Stimulated activated CD4-positive, alpha-beta T cell treated with anti-CD3 and anti-CD28 coated beads, Interleukin-1b, Interleukin-23, amount 100 ng/mL, for 48 hours (primary cell): ENCODE results near the gene CENATAC.
A peak's percentile ranks its signal among the peaks of the same experiment; 100 is the strongest.
"Not testable (repeated sequence)": the region's sequence is repeated elsewhere in the genome, so short reads cannot be mapped to it uniquely, and the experiment has no call there.

Source experiments
- DNase-seq: peaks from one replicate; pipeline ENCODE4 v3.0.0-alpha.2; 2020

The CENATAC gene

DNA sequence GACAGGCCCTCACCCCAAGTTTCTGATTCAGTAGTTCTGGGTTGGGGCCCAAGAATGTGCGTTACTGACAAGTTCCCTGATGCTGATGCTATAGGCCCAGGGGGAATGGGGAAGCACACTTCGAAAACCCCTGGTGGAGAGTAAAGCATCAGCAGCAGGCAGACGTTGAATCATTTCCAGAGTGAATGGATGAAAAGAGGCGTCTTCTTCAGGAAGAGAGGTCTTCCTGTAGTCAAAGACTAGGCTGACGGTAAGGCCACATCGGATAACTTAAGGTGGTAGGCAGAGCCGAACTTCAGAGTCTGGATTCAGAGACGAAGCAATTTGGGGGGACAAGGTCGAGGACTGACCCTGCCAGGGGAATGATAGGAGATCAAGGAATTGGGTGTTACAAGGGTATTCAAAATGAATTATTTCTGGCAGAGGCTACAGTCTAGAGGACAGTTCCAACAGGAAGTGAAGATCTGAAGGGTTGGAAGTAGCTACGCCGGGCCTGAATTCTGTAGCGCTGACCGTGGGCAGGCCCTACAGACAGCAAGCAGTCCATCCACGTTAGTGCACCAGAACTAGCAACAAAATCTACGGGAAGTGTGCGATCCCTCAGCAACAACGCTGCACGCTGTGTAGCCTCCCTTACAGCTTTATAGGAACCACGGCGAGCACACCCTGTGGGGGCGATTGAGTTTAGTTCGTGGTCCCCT is 862 bp upstream of the CENATAC start:
- DNase-seq: peak; percentile 67

DNA sequence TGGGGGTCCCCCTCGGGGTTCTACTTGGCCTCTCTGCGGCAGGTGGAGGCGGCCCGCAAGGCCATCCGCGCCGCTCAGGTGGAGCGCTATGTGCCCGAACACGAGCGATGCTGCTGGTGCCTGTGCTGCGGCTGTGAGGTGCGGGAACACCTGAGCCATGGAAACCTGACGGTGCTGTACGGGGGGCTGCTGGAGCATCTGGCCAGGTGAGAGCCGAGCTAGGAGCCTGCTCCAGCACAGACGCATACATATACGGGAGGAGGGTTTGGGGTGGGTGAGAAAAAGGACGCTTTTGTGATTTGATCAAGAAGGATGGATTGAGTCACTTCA is 415 bp downstream of the CENATAC start:
- no peak for DNase-seq

DNA sequence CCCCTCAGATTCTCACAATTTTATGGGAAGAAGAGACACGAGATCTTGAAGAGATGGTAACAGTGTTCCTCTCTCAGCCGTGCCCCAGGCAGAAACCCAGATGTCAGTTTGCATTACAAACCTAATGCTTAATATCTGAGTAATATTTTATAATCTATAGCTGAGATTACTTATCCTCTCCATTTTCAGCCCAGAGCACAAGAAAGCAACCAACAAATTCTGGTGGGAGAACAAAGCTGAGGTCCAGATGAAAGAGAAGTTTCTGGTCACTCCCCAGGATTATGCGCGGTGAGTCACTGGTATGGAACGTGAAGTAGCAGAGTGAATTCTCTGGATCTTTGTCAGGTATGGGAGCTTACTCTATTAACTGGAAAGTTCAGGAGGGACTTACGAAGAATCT is 884 bp downstream of the CENATAC start:
- no peak for DNase-seq

GRCh38 chr11:119000906-119001305 is 3.0 kb downstream of the CENATAC start:
- no peak for DNase-seq

DNA sequence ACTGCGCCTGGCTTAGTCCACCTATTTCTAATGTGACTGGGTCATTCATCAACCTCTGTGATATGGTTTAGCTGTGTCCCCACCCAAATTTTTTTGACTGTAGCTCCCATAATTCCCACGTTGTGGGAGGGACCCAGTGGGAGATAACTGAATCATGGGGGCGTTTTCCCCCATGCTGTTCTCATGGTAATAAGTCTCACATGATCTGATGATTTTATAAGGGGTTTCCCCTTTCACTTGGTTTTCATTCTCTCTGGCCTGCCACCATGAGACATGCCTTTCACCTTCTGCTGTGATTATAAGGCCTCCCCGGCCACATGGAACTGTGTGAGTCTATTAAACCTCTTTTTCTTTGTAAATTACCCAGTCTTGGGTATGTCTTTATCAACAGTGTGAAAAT is 8.7 kb downstream of the CENATAC start:
- DNase-seq: no peak

DNA sequence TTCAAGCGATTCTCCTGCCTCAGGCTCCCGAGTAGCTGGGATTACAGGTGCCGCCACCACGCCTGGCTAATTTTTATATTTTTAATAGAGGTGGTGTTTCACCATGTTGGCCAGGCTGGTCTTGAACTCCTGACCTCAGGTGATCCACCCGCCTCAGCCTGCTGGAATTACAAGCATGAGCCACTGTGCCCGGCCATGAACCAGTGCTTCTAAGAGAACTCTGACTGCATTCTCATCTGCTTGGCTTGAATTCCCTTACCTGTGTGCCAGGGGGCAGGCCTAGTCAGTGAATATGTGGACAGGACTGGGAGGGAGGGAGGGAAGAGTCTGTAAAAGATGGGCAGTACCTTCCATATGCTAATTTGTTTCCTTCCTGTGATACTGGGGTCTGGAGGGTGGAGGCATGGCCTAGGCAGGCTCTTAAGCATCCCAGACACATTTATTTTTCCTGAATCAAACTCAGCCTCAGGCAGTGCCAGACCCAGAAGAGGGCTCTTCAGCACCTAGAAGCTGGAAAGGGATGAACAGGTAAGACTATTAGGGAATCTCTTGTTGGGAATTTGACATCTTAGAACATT is 13.6 kb downstream of the CENATAC start:
- no peak for DNase-seq

DNA sequence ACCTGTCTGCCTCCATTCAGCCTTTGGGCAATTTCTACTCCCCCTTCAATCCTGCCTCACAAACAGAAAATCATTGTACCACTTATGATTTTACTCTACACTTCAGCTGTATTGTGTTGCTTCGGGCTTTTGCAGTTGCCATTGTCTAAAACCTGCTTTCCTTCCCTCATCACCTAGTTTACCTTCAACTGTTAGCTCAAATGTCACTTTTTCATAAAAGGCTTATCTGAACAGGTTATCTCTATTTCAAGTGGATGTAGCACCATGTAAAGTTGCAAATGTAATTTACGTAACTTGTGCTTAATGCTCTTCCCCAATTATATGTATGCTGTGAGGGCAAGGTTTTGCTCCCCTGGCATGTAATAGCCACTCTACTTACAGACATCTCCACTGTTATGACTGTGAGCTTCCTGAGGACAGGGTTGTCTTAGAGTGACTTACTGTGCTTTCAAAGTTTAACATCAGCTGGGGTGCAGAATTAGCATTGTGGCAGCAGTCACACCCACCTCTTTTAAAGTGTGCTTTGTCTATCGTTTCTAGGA is 14.8 kb downstream of the CENATAC start:
- DNase-seq: no peak

DNA sequence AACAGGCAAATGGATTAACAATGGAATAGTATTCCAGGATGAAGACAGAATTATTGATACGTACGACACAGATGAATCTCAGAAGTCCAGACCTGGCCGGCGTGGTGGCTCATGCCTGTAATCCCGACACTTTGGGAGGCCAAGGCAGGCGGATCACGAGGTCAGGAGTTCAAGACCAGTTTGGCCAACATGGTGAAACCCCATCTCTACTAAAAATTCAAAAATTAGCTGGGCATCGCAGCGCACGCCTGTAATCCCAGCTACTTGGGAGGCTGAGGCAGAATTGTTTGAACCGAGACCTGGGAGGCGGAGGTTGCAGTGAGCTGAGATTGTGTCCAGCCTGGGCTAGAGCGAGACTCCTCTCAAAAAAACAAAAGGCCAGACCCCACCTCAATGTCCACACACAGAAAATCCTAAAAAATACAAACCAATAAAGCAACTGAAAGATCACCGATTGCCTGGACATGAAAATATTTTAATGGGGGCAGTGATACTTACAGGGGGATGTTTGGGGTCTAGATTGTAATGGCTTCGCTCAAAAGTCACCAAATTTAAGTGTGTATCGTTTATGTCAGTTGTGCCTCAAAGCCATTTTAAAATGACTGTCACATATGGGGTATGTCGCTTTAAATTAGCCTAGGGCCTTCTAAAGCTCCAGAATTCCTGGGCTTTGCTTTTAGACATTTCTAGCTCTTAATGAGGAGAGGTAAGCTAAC is 16.4 kb downstream of the CENATAC start:
- DNase-seq: no peak

GRCh38 chr11:119015054-119015611 is 17.2 kb downstream of the CENATAC start:
- DNase-seq: no peak

DNA sequence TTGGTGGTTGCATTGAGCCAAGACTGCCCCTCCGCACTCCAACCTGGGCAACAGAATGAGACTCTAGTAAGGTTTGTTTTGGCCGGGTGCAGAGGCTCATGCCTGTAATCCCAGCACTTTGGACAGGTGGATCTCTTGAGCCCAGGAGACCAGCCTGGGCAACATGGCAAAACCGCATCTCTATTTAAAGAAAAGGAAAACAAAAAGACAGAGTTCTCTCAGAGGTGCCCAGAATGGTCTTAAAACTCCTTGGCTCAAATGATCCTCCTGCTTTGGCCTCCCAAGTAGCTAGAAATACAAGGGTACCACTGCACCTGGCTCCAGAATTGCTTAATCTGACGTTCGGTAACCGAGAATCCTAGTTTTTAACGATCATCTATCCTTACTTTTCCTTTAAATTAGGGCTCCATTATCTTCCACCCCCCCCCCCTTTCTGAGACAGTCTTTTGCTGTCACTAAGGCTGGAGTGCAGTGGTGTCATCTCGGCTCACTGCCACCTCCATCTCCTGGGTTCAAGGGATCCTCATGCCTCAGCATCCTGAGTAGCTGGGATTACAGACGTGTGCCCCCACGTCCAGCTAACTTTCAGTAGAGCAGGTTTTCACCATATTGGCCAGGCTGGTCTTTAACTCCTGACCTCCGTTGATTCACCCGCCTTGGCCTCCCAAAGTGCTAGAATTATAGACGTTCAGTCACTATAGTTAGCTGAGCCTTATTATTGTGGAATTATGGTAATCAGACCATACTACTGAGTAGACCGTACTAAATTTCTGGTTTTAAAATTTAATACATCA is 18.5 kb downstream of the CENATAC start:
- DNase-seq: no peak

DNA sequence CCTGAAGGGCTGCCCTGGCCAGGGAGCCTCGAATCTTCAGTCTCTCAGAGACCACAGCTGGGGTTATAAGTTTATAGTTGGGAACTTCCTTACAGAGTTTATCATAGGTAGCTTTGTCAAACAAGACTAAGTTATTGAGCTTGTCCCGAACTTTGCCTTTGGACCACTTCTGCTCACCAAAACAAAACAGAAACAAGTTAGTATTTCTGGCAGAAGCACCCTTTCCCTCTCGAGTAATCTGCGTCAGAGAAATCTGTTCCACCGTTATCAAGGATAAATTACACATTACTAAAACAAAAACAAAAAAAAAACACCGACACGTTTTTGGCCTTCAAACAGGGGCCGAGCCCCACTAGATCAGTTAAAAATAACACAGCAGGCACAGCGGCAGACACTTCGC is 19.4 kb downstream of the CENATAC start:
- DNase-seq: not testable (repeated sequence)

DNA sequence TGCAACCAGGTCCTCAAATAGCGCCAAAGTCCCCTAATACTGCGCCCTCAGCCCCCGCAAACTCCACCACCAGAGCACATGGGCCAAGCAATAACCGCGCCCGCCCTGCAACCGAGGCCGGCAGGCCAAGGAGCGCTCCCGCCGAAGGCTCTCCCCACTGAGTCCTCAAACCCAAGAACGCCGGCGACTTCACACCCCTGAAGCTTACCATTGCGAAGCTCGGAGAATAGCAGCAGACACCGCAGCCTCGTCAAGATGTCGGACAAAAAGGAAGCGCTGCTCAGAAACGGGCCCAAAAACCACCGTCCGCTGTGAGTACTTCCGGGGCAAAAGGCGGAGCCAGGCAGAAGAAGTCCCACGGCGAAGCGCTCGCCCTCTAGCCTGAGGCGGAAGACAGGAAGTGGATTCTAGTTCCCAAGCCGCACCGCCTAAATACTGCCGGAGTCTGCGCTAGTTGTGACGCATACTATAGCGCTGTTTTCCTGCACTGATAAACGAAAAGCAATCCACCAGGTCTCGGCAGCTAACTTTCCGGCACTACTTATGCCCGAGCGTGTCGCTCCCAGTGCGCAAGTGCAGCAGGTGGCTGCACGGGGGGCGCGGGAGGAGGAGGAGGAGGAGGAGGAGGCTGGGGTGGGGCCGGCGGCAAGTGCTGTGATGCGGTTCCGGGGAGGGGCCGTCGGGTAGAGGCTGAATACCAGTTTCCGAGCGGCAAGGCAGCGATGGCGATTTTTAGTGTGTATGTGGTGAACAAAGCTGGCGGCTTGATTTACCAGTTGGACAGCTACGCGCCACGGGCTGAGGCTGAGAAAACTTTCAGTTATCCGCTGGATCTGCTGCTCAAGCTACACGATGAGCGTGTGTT is 20.4 kb downstream of the CENATAC start, which contains the start of the genes RPS25 and TRAPPC4:
Gene RPS25 (minus strand): TSS at position 270 of the 865 bp plus-strand sequence. CDS start 59 bp downstream, at position 211.
Gene TRAPPC4 (plus strand): TSS at position 693 of the 865 bp plus-strand sequence. CDS start 30 bp downstream, at position 723.
- DNase-seq: peak; percentile 96

GRCh38 chr11:119019996-119020395 is 22.1 kb downstream of the CENATAC start:
- no peak for DNase-seq

GRCh38 chr11:119021631-119022030 is 23.7 kb downstream of the CENATAC start:
- DNase-seq: no peak

- DNase-seq: no peak
Observed at GRCh38 chr11:119023741-119024140, 25.8 kb downstream of the CENATAC start.

DNA sequence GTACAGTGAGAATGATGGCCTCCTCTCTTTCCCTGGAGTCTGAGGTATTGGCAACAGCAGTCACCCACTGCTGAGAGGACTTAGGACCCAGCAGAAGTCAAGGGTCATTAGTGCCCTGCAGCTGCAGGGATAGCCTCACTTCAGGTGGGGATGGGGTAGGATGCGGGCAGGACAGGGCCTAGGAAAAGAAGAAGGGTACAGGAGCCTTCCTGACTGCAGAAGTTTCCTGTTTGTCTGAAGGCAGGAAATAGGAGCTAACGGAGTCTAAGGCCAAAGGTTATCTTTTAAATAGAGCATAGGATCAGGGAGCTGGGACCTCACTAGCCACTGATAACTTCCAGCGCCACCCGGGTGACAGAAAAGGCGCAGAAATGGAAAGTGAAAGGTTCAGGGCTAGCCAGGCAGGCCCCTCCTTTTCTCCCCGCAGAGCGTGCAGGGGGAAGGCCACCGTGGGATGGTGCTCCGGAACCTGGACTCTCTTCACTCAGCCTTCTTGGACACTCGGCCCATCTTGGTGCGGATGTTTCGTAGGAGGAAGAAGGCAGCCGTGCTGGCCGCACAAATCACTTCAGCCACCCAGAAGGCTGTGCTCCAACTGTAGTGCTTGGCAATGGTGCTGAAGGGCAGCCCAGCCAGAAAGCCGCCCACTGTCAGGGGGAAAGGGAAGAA is 26.6 kb downstream of the CENATAC start:
- DNase-seq: no peak

DNA sequence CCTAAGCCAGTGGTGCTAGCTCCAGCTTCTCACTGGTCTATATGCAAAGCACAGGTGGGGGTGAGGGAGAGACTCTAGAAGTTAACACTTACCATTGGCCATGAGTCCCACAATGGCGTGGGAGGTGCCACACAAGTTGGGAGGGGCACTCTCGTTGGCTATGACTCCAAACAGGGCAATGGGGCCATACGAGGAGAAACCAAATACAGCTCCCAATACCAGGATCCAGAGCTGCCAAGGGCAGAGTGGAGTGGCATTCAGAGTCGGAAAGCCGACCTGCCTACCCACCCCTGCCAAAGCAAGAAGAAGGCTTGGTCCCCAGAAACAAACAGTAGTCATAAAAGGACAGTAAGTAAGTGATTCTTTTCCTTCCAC is 27.1 kb downstream of the CENATAC start:
- no peak for DNase-seq

GRCh38 chr11:119025541-119025940 is 27.6 kb downstream of the CENATAC start:
- no peak for DNase-seq

- DNase-seq: no peak
Observed at GRCh38 chr11:119025978-119026766, 28.2 kb downstream of the CENATAC start.

- DNase-seq: no peak
Observed at GRCh38 chr11:119026970-119027369, 29.0 kb downstream of the CENATAC start.
